Measurements from ENCODE around the gene PRKD1. TPM values are rescaled to one million over a fixed set of nuclear protein-coding genes. Genes with fewer than 3 reads are reported as not detected.

PRKD1 gene
- total and polyA plus RNA-seq, 2 donors (not counting 1 experiment from before 2014, with no cell fraction given) = 0.03 to 4.3 TPM

DNA sequence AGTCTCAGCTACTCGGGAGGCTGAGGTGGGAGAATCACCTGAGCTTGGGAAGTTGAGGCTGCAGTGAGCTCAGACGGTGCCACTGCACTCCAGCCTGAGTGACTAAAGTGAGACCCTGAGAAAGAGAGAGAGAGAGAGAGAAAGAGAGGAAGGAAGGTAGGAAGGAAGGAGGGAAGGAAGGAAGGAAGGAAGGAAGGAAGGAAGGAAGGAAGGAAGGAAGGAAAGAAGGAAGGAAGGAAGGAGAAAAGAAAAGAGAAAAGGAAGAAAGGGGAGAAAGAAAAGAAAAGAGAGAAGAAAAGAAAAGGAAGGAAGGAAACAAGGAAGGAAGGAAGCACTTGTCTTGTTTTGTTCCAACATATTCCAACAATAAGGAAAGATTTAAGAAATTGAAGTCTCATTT lies 7.8 kb downstream of the PRKD1 start:
- Histone ChIP-seq H3K27me3 (replicated peaks in 1 of 4; ENCODE audit: control extremely low read depth in 1 of 4, control insufficient read depth in 3 of 4, insufficient read depth in 4 of 4, low read length in 3 of 4) (no peaks in the 10 kb centered on the region), H3K27ac (ENCODE audit: low read length in 2 of 2) (no peak overlapping the region), H2AFZ (ENCODE audit: insufficient read depth, low read depth, low read length, poor library complexity, severe bottlenecking) (no peak overlapping the region), H3K9me3 (ENCODE audit: control extremely low read depth in 1 of 3, control insufficient read depth in 2 of 3, insufficient read depth in 1 of 3, low read length in 2 of 3) (no peaks in the 10 kb centered on the region), H3K4me1 (ENCODE audit: control insufficient read depth in 2 of 2, insufficient read depth in 2 of 2, low read length in 2 of 2) (no peaks in the 10 kb centered on the region), H4K20me1 (ENCODE audit: control insufficient read depth, insufficient read depth, low read length, poor library complexity, severe bottlenecking) (no peaks in the 10 kb centered on the region), H3K4me3 (ENCODE audit: control extremely low read depth in 1 of 5, extremely low read depth in 1 of 5, insufficient read depth in 1 of 5, low read depth in 2 of 5, low read length in 4 of 5) (no peak overlapping the region), H3K9ac (ENCODE audit: low read length) (no peak overlapping the region), H3K4me2 (replicated peaks; ENCODE audit: low read depth, low read length, poor library complexity, severe bottlenecking) (no peak overlapping the region), H3K36me3 (replicated peaks in 1 of 2; ENCODE audit: control extremely low read depth in 1 of 2, control insufficient read depth in 1 of 2, extremely low read depth in 1 of 2, insufficient read depth in 2 of 2, low read length in 1 of 2) (no peaks in the 10 kb centered on the region), H3K79me2 (ENCODE audit: control insufficient read depth, insufficient read depth, low read length) (no peaks in the 10 kb centered on the region)
- DNase-seq (no peak), ATAC-seq (ENCODE audit: low read depth) (no peak)
- Mint-ChIP-seq H3K4me1 (no peaks in the 10 kb centered on the region), H3K27ac (no peak overlapping the region), H3K9me3 (ENCODE audit: insufficient read depth) (no peaks in the 10 kb centered on the region), H3K4me3 (no peak overlapping the region), H3K27me3 (peaks cover 8% of the 10 kb centered on the region)
- TF ChIP-seq EZH2 (IDR thresholded peaks at IDR 0.05; ENCODE audit: borderline replicate concordance, insufficient read depth, low read depth, low read length, poor library complexity, severe bottlenecking) (no peak), CTCF (IDR thresholded peaks at IDR 0.05) (no peak)
- ChIA-PET CTCF (no interaction called here), POLR2A (no interaction called here)
- whole genome bisulfite sequencing (ENCODE audit: insufficient coverage) = 91% methylated on average over 2 of the region's 2 CpGs
- intact Hi-C loops (cut with micrococcal nuclease) = loop anchor here (10.0 kb wide), 1 partner anchor 345 kb away; no protein-coding TSS in a partner anchor

GRCh38 chr14:29918981-29919380 lies 8.7 kb downstream of the PRKD1 start:
- H3K27ac ChIP-seq (ENCODE audit: low read length in 2 of 2) = no peak overlapping the region
- H3K4me3 ChIP-seq (ENCODE audit: control extremely low read depth in 1 of 5, extremely low read depth in 1 of 5, insufficient read depth in 1 of 5, low read depth in 2 of 5, low read length in 4 of 5) = no peak overlapping the region
- H3K27me3 Mint-ChIP-seq = peaks cover 4% of the 10 kb centered on the region
- TF ChIP-seq EZH2 (IDR thresholded peaks at IDR 0.05; ENCODE audit: borderline replicate concordance, insufficient read depth, low read depth, low read length, poor library complexity, severe bottlenecking) = no peak
- TF ChIP-seq CTCF (IDR thresholded peaks at IDR 0.05) = no peak
- no peaks in the 10 kb centered on the region for H3K36me3 ChIP-seq (replicated peaks in 1 of 2; ENCODE audit: control extremely low read depth in 1 of 2, control insufficient read depth in 1 of 2, extremely low read depth in 1 of 2, insufficient read depth in 2 of 2, low read length in 1 of 2)
- no peak overlapping the region for H3K4me2 ChIP-seq (replicated peaks; ENCODE audit: low read depth, low read length, poor library complexity, severe bottlenecking)
- ChIA-PET POLR2A (no interaction called here), CTCF (no interaction called here)
- no peak overlapping the region for H3K9ac ChIP-seq (ENCODE audit: low read length)
- no CpG with 5 or more reads among the region's 2 CpGs for WGBS (ENCODE audit: insufficient coverage)
- H3K9me3 ChIP-seq (ENCODE audit: control extremely low read depth in 1 of 3, control insufficient read depth in 2 of 3, insufficient read depth in 1 of 3, low read length in 2 of 3) = no peaks in the 10 kb centered on the region
- H3K27me3 ChIP-seq (replicated peaks in 1 of 4; ENCODE audit: control extremely low read depth in 1 of 4, control insufficient read depth in 3 of 4, insufficient read depth in 4 of 4, low read length in 3 of 4) = no peaks in the 10 kb centered on the region
- H3K79me2 ChIP-seq (ENCODE audit: control insufficient read depth, insufficient read depth, low read length) = no peaks in the 10 kb centered on the region
- H3K4me1 ChIP-seq (ENCODE audit: control insufficient read depth in 2 of 2, insufficient read depth in 2 of 2, low read length in 2 of 2) = no peaks in the 10 kb centered on the region
- intact Hi-C loops (cut with micrococcal nuclease) = no loop called here
- H4K20me1 ChIP-seq (ENCODE audit: control insufficient read depth, insufficient read depth, low read length, poor library complexity, severe bottlenecking) = no peaks in the 10 kb centered on the region
- no peak overlapping the region for H2AFZ ChIP-seq (ENCODE audit: insufficient read depth, low read depth, low read length, poor library complexity, severe bottlenecking)
- no peaks in the 10 kb centered on the region for H3K4me1 Mint-ChIP-seq
- H3K9me3 Mint-ChIP-seq (ENCODE audit: insufficient read depth) = no peaks in the 10 kb centered on the region
- no peak for ATAC-seq (ENCODE audit: low read depth)
- no peak overlapping the region for H3K4me3 Mint-ChIP-seq
- DNase-seq = no peak
- H3K27ac Mint-ChIP-seq = no peak overlapping the region
